Heart left ventricle (tissue), 13 donors: Measurements from ENCODE around the gene GADD45GIP1.
A peak's percentile ranks its signal among the peaks of the same experiment; 100 is the strongest.

Experiments
- POLR2A ChIP-seq, 2 donors: fragments of 450-650 bp; IDR thresholded peaks; one replicate each; pipeline ENCODE4 v1.6.1; 2017; ENCODE audit warnings: antibody characterized with exemption in 2 of 2, mild to moderate bottlenecking in 2 of 2, moderate library complexity in 2 of 2
- TF ChIP-seq, protein P1 (sequence below), 12 donors: fragments of 200-600 bp; sonication (generic) in 4 of 12; IDR thresholded peaks; one replicate each; pipeline versions ENCODE4 v1.5.0 to v1.8.0; 2018 to 2022; ENCODE audit warnings: antibody characterized with exemption in 12 of 12, mild to moderate bottlenecking in 5 of 12
- donor health status: ischemic (EF 13 %, LVEDD 7.1; RV severe dilation, severe dysfunction).
- donor health status: DM: no; HTN: yes; CAD: no.
- donor health status: DM: no; HTN: no; CAD: no.
- donor health status: ischemic (EF 25% LVEDD 6.9; RV normal size, moderate dysfunction).
- donor health status: ischemic (EF 25% LVEDD 5.7; RV mildly dilated, moderate dysfunction).
- donor health status: ischemic (EF 35%, LVEDD 5.7; RV mildly dilated, moderate dysfunction).
- donor health status: nonischemic (EF 11% LVEDD 7.7; RV severe dilation, severe dysfunction).
- donor health status: DM: yes; HTN: yes; CAD: no.
- donor health status: PGD.
- donor health status: ischemic (EF 29% LVEDD 5.4; RV normal size, mild dysfunction).
- donor health status: nonischemic (EF 23%, LVEDD 6.1; RV moderate dilation, normal function).

DNA sequence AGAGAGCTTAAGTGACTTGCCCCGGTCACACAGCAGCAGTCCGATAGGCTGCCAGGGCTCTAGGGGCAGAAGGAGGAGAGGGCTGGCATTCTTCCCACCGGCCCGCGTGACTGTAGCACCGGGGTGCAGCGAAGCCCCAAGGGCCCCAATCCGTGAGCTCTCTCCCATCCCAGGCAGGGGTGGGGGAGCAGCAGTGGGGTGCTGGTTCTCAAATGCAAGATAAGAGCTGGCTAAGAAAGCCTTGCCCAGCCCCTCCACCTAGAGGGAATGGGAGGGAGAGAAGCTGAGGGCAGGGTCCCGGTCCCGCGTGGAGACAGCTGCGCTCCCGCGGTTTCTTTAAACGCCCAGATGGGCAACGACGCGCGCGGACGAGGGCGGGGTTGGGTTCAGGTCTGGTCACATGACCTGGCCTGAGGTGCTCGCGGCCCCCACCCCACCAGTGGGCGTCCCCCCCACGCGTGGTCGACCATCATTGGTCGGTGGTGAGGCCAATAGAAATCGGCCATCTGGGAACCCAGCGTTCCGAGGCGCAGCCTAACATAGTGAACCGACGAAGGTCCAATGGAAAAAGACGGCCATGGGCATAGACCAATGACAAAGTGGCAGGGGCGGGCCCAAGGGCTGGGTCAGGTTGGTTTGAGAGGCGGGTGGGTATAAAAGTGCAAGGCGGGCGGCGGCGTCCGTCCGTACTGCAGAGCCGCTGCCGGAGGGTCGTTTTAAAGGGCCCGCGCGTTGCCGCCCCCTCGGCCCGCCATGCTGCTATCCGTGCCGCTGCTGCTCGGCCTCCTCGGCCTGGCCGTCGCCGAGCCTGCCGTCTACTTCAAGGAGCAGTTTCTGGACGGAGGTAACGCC, 18.9 kb downstream of the GADD45GIP1 start, which contains the start of gene CALR:
- TF ChIP-seq, protein P1, sequence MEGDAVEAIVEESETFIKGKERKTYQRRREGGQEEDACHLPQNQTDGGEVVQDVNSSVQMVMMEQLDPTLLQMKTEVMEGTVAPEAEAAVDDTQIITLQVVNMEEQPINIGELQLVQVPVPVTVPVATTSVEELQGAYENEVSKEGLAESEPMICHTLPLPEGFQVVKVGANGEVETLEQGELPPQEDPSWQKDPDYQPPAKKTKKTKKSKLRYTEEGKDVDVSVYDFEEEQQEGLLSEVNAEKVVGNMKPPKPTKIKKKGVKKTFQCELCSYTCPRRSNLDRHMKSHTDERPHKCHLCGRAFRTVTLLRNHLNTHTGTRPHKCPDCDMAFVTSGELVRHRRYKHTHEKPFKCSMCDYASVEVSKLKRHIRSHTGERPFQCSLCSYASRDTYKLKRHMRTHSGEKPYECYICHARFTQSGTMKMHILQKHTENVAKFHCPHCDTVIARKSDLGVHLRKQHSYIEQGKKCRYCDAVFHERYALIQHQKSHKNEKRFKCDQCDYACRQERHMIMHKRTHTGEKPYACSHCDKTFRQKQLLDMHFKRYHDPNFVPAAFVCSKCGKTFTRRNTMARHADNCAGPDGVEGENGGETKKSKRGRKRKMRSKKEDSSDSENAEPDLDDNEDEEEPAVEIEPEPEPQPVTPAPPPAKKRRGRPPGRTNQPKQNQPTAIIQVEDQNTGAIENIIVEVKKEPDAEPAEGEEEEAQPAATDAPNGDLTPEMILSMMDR (IDR thresholded peaks at IDR 0.05) = no peak
- peak; percentile 100 for TF ChIP-seq POLR2A (IDR thresholded peaks at IDR 0.05)
